ENCODE results near the gene DKKL1.

Gene DKKL1

DNA sequence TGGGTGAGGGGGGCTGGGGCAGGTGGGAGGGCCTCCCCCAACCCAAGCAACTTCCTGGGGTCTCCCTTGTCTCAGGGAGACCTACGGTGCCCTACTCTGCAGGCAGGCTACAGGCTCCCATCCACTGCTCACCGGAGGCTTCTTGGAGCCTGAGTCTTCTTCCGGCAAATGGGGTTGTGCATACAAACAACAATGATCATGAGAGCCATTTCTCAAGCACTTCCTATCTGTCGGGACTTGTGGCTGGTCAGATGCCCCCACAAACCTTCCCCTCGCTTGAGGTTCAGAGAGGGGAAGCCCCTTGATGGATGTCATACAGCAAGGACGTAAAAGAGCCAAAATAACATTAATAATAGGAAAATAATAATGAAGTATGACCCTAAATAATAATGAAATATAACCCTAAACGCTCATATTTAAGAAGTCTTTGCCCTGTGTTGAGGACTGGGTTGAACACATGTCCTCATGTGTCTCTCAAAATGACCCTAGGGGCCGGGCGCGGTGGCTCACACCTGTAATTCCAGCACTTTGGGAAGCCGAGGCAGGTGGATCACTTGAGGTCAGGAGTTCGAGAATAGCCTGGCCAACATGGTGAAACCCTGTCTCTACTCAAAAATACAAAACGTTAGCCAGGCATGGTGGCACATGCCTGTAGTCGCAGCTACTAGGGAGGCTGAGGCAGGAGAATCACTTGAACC is 27.7 kb upstream of the DKKL1 start:
- no peaks in the 10 kb centered on the region for H3K79me2 ChIP-seq (ENCODE audit: insufficient read depth, low read length)
- H3K9me3 ChIP-seq (ENCODE audit: insufficient read depth, low read length, severe bottlenecking) = no peaks in the 10 kb centered on the region
- H3K36me3 ChIP-seq (ENCODE audit: insufficient read depth, low read length) = no peaks in the 10 kb centered on the region
- no peaks in the 10 kb centered on the region for H4K20me1 ChIP-seq (ENCODE audit: insufficient read depth, low read length)
- TF ChIP-seq, protein P1, sequence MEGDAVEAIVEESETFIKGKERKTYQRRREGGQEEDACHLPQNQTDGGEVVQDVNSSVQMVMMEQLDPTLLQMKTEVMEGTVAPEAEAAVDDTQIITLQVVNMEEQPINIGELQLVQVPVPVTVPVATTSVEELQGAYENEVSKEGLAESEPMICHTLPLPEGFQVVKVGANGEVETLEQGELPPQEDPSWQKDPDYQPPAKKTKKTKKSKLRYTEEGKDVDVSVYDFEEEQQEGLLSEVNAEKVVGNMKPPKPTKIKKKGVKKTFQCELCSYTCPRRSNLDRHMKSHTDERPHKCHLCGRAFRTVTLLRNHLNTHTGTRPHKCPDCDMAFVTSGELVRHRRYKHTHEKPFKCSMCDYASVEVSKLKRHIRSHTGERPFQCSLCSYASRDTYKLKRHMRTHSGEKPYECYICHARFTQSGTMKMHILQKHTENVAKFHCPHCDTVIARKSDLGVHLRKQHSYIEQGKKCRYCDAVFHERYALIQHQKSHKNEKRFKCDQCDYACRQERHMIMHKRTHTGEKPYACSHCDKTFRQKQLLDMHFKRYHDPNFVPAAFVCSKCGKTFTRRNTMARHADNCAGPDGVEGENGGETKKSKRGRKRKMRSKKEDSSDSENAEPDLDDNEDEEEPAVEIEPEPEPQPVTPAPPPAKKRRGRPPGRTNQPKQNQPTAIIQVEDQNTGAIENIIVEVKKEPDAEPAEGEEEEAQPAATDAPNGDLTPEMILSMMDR (IDR thresholded peaks at IDR 0.05; ENCODE audit: borderline replicate concordance, extremely low read depth, low read length, poor library complexity, severe bottlenecking) = no peak
- no peak for TF ChIP-seq EZH2 (IDR thresholded peaks at IDR 0.05; ENCODE audit: borderline replicate concordance, low read depth, low read length, severe bottlenecking)
- H3K4me2 ChIP-seq (ENCODE audit: insufficient read depth, low read length) = 0 out of 2 replicates have a peak overlapping the region, but pooled peaks have one; percentile 27
- no peak for ATAC-seq (ENCODE audit: insufficient read depth, low read depth)
- no peak for DNase-seq
- H3K9ac ChIP-seq (ENCODE audit: low read depth, low read length) = no peak overlapping the region
- H3K4me3 ChIP-seq (ENCODE audit: low read depth in 1 of 2, low read length in 2 of 2) = no peak overlapping the region
- peaks cover 11% of the 10 kb centered on the region for H3K4me1 ChIP-seq (ENCODE audit: insufficient read depth, low read length)
- H2AFZ ChIP-seq (ENCODE audit: low read depth, low read length) = no peak overlapping the region
- no peaks in the 10 kb centered on the region for H3K27me3 ChIP-seq (ENCODE audit: insufficient read depth, low read length, poor library complexity)
- H3K27ac ChIP-seq (ENCODE audit: low read length) = no peak overlapping the region

DNA sequence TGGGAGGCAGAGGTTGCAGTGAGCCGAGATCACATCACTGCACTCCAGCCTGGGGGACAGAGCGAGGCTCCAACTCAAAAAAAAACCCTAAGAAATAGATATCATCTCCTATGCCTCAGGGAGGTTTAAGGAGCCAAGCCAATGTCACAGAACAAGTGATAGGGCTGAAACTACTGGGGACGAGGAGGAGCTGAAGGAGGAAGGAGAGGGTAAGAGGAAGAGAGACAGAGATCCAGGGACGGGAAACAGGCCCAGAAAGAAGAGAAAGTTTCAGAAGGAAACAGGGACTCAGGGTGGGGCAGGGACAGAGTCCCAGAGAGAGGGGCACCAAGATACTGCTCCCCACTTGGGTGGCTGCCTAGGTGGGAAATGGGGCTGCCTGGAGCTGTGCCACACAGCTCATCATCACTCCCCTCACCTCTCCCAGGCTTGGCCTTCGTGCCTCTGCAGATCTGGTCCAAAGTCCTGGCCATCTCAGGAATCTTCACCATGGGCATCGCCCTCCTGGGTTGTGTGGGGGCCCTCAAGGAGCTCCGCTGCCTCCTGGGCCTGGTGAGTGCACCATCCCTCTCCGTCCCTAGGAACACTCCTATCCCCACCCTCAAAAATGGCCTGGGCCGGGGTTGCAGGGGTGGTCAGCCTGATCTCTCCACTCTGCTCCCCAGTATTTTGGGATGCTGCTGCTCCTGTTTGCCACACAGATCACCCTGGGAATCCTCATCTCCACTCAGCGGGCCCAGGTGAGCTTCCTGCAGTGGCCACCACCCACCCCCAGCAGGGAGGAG is 27.0 kb upstream of the DKKL1 start:
- TF ChIP-seq EZH2 (IDR thresholded peaks at IDR 0.05; ENCODE audit: borderline replicate concordance, low read depth, low read length, severe bottlenecking) = no peak
- no peaks in the 10 kb centered on the region for H3K9me3 ChIP-seq (ENCODE audit: insufficient read depth, low read length, severe bottlenecking)
- no peaks in the 10 kb centered on the region for H4K20me1 ChIP-seq (ENCODE audit: insufficient read depth, low read length)
- no peak overlapping the region for H3K4me2 ChIP-seq (ENCODE audit: insufficient read depth, low read length)
- DNase-seq (no peak), ATAC-seq (ENCODE audit: insufficient read depth, low read depth) (no peak)
- H3K36me3 ChIP-seq (ENCODE audit: insufficient read depth, low read length) = no peaks in the 10 kb centered on the region
- H3K27me3 ChIP-seq (ENCODE audit: insufficient read depth, low read length, poor library complexity) = no peaks in the 10 kb centered on the region
- no peak overlapping the region for H2AFZ ChIP-seq (ENCODE audit: low read depth, low read length)
- H3K4me1 ChIP-seq (ENCODE audit: insufficient read depth, low read length) = peaks cover 11% of the 10 kb centered on the region
- H3K27ac ChIP-seq (ENCODE audit: low read length) = no peak overlapping the region
- no peak overlapping the region for H3K9ac ChIP-seq (ENCODE audit: low read depth, low read length)
- no peak overlapping the region for H3K4me3 ChIP-seq (ENCODE audit: low read depth in 1 of 2, low read length in 2 of 2)
- no peaks in the 10 kb centered on the region for H3K79me2 ChIP-seq (ENCODE audit: insufficient read depth, low read length)

DNA sequence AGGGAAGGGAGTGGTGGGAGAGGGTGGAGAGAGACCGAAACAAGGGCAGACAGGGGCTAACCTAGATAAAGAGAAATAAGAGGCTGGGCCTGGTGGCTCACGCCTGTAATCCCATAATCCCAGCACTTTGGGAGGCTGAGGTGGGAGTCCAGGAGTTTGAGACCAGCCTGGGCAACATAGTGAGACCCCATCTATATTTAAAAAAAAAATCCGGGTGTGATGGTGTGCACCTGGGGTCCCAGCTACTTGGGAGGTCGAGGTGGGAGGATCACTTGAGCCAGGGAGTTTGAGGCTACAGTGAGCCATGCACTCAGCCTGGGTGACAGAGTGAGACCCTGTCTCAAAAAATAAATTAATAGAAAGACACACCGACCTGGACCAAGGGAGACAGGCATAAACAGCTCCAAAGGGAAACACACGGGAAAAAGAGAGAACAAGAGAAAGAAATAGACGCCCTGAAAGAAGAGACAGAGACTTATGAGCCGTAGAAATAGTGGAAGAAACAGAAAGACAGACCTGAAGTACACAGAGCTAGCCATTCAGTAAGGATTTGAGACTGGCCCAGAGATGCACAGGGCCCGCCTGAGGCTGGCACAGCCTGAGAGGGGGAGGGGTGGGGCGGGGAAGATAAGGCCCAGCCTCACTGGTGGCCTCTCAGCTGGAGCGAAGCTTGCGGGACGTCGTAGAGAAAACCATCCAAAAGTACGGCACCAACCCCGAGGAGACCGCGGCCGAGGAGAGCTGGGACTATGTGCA is 26.2 kb upstream of the DKKL1 start:
- Histone ChIP-seq H3K27me3 (ENCODE audit: insufficient read depth, low read length, poor library complexity) (no peaks in the 10 kb centered on the region), H3K4me3 (ENCODE audit: low read depth in 1 of 2, low read length in 2 of 2) (no peak overlapping the region), H3K36me3 (ENCODE audit: insufficient read depth, low read length) (no peaks in the 10 kb centered on the region), H3K4me1 (ENCODE audit: insufficient read depth, low read length) (peaks cover 11% of the 10 kb centered on the region), H3K9me3 (ENCODE audit: insufficient read depth, low read length, severe bottlenecking) (no peaks in the 10 kb centered on the region), H3K4me2 (ENCODE audit: insufficient read depth, low read length) (no peak overlapping the region), H3K79me2 (ENCODE audit: insufficient read depth, low read length) (no peaks in the 10 kb centered on the region), H3K9ac (ENCODE audit: low read depth, low read length) (no peak overlapping the region), H3K27ac (ENCODE audit: low read length) (no peak overlapping the region), H2AFZ (ENCODE audit: low read depth, low read length) (no peak overlapping the region), H4K20me1 (ENCODE audit: insufficient read depth, low read length) (no peaks in the 10 kb centered on the region)
- no peak for DNase-seq
- TF ChIP-seq EZH2 (IDR thresholded peaks at IDR 0.05; ENCODE audit: borderline replicate concordance, low read depth, low read length, severe bottlenecking) = no peak
- TF ChIP-seq, protein P1 (IDR thresholded peaks at IDR 0.05; ENCODE audit: borderline replicate concordance, extremely low read depth, low read length, poor library complexity, severe bottlenecking) = no peak
- no peak for ATAC-seq (ENCODE audit: insufficient read depth, low read depth)

All from DND-41 (cell line).